HCT116 (cell line): Measurements from ENCODE around the gene MFSD6. TPM values are rescaled to one million over a fixed set of nuclear protein-coding genes. Genes with fewer than 3 reads are reported as not detected.

Source experiments
- ATAC-seq: fragments of 200-7000 bp; cut with Tn5 transposase; 2 replicates; pipeline ENCODE4 v1.9.1; 2020; ENCODE audit warnings: mild to moderate bottlenecking, moderate library complexity
- BruUV-seq: library from RNA; stranded (reverse); fragments of 400-500 nt; replicated peaks from 2 replicates; lab custom pipeline; 2021; lab: Mats Ljungman, UMichigan
- CTCF ChIA-PET: fragments of 300-600 bp; sonication (Branson Sonifier 250); formaldehyde crosslinking; loops from one replicate; lab custom pipeline; 2021; ENCODE audit warnings: antibody characterized with exemption; lab: Charles Lee
- POLR2A ChIA-PET: fragments of 300-600, 350-600 bp; sonication (Branson Sonifier 250); formaldehyde crosslinking; loops from one replicate; lab custom pipeline; 2021; ENCODE audit warnings: antibody characterized with exemption; lab: Charles Lee
- RAD21 ChIA-PET, 2 experiments: fragments of 300-600 bp; sonication (Branson Sonifier 250); formaldehyde crosslinking; loops; one replicate each; lab custom pipeline; 2023; ENCODE audit warnings: low total read pairs in 2 of 2; ENCODE audit not compliant: uncharacterized antibody in 2 of 2, unreplicated experiment in 2 of 2, low non-redundant PET in 1 of 2; lab: Charles Lee
- DNase-seq: peaks from one replicate; pipeline ENCODE4 v3.0.0-alpha.2; 2010; ENCODE audit warnings: low read depth, low spot score
- H2AFZ ChIP-seq: fragments of 200-600 bp; shearing (Covaris generic), sonication (generic); 2 replicates; pipeline ENCODE4 v1.6.1; 2017; ENCODE audit warnings: low read depth, mixed run types, mixed read lengths, antibody characterized with exemption, low read length; ENCODE audit not compliant: poor library complexity, severe bottlenecking
- H3K27ac ChIP-seq: 2 replicates; pipeline ENCODE4 v1.5.1; 2012; ENCODE audit warnings: low read depth, low read length
- H3K27me3 ChIP-seq: fragments of 200-600 bp; sonication (generic); 2 replicates; pipeline ENCODE4 v1.6.1; 2016; ENCODE audit warnings: mixed run types, low read length, mixed read lengths; ENCODE audit not compliant: insufficient read depth
- H3K36me3 ChIP-seq, 2 experiments: fragments of 200-500 bp in 1 of 2; fragments of 200-600 bp in 1 of 2; sonication (Bioruptor generic) in 1 of 2; sonication (generic) in 1 of 2; 2 replicates each; pipeline versions ENCODE4 v1.5.1 to v1.6.1; 2014 to 2016; ENCODE audit warnings: low read length in 2 of 2, inconsistent platforms in 1 of 2, mixed read lengths in 1 of 2, mixed run types in 1 of 2; ENCODE audit not compliant: insufficient read depth in 2 of 2, control insufficient read depth in 1 of 2
- H3K4me1 ChIP-seq, 2 experiments: fragments of 200-600 bp in 1 of 2; sonication (generic) in 1 of 2; 2 replicates each; pipeline versions ENCODE4 v1.5.1 to v1.6.1; 2012 to 2017; ENCODE audit warnings: low read length in 2 of 2, inconsistent platforms in 1 of 2, mild to moderate bottlenecking in 1 of 2, mixed read lengths in 1 of 2, mixed run types in 1 of 2, moderate library complexity in 1 of 2; ENCODE audit not compliant: insufficient read depth in 2 of 2, control insufficient read depth in 1 of 2
- H3K4me2 ChIP-seq: fragments of 200-600 bp; sonication (generic); 2 replicates; pipeline ENCODE4 v1.6.1; 2017; ENCODE audit warnings: mixed run types, low read length, mixed read lengths
- H3K4me3 ChIP-seq, 2 experiments: fragments of 200-600 bp in 1 of 2; sonication (generic) in 1 of 2; replicated peaks in 1 of 2; 2 replicates each; pipeline ENCODE4 v1.5.1; 2011 to 2016; ENCODE audit warnings: low read length in 2 of 2, control low read depth in 1 of 2, low read depth in 1 of 2, mild to moderate bottlenecking in 1 of 2, mixed read lengths in 1 of 2, mixed run types in 1 of 2
- H3K79me2 ChIP-seq: fragments of 200-600 bp; sonication (generic); 2 replicates; pipeline ENCODE4 v1.6.1; 2017; ENCODE audit warnings: mild to moderate bottlenecking, mixed run types, low read length, moderate library complexity, mixed read lengths; ENCODE audit not compliant: insufficient read depth
- H3K9ac ChIP-seq: fragments of 200-600 bp; sonication (generic); 2 replicates; pipeline ENCODE4 v1.6.1; 2016; ENCODE audit warnings: low read length, mixed read lengths
- H3K9me2 ChIP-seq: fragments of 200-600 bp; sonication (generic), shearing (Covaris generic); 2 replicates; pipeline ENCODE4 v1.6.1; 2017; ENCODE audit warnings: mixed run types, mild to moderate bottlenecking, moderate library complexity; ENCODE audit not compliant: insufficient read depth
- H3K9me3 ChIP-seq, 2 experiments: fragments of 200-500 bp in 1 of 2; fragments of 200-600 bp in 1 of 2; sonication (Bioruptor generic) in 1 of 2; sonication (generic) in 1 of 2; 2 replicates each; pipeline ENCODE4 v1.6.1; 2014 to 2017; ENCODE audit warnings: low read length in 2 of 2, mixed read lengths in 2 of 2, inconsistent platforms in 1 of 2, low read depth in 1 of 2, mild to moderate bottlenecking in 1 of 2, mixed run types in 1 of 2, moderate library complexity in 1 of 2; ENCODE audit not compliant: control insufficient read depth in 1 of 2, insufficient read depth in 1 of 2
- H4K20me1 ChIP-seq: fragments of 200-600 bp; sonication (generic), shearing (Covaris generic); 2 replicates; pipeline ENCODE4 v1.6.1; 2017; ENCODE audit warnings: mixed run types, mild to moderate bottlenecking, moderate library complexity; ENCODE audit not compliant: insufficient read depth
- ATF3 ChIP-seq: IDR thresholded peaks from 2 replicates; pipeline ENCODE4 v1.6.1; 2012
- CEBPB ChIP-seq: IDR thresholded peaks from 2 replicates; pipeline ENCODE4 v1.6.1; 2012; ENCODE audit warnings: low read depth
- EGR1 ChIP-seq: IDR thresholded peaks from 2 replicates; pipeline ENCODE4 v1.6.1; 2012; ENCODE audit warnings: low read depth
- ELF1 ChIP-seq: IDR thresholded peaks from 2 replicates; pipeline ENCODE4 v1.6.1; 2012; ENCODE audit warnings: low read depth, borderline replicate concordance
- EZH2phosphoT487 ChIP-seq: fragments of 200-600 bp; IDR thresholded peaks from 2 replicates; pipeline ENCODE4 v1.6.1; 2018; ENCODE audit warnings: antibody characterized with exemption, borderline replicate concordance
- FOSL1 ChIP-seq: IDR thresholded peaks from 2 replicates; pipeline ENCODE4 v1.6.1; 2012; ENCODE audit warnings: low read depth
- JUND ChIP-seq: IDR thresholded peaks from 2 replicates; pipeline ENCODE4 v1.6.1; 2012
- POLR2A ChIP-seq: IDR thresholded peaks from 2 replicates; pipeline ENCODE4 v1.7.0; 2011; ENCODE audit warnings: borderline replicate concordance; ENCODE audit not compliant: insufficient read depth, insufficient read length; ENCODE audit errors: extremely low read depth
- RAD21 ChIP-seq: IDR thresholded peaks from 2 replicates; pipeline ENCODE4 v1.6.1; 2012; ENCODE audit warnings: low read depth, mild to moderate bottlenecking
- SP1 ChIP-seq: IDR thresholded peaks from 2 replicates; pipeline ENCODE4 v1.6.1; 2012; ENCODE audit warnings: low read depth
- SRF ChIP-seq: IDR thresholded peaks from 2 replicates; pipeline ENCODE4 v1.6.1; 2012; ENCODE audit warnings: low read depth
- TCF7L2 ChIP-seq: IDR thresholded peaks from 2 replicates; pipeline ENCODE4 v1.7.0; 2011; ENCODE audit warnings: borderline replicate concordance, inconsistent platforms; ENCODE audit not compliant: insufficient read depth, insufficient read length; ENCODE audit errors: extremely low read depth
- ZBTB33 ChIP-seq: IDR thresholded peaks from 2 replicates; pipeline ENCODE4 v1.6.1; 2011; ENCODE audit warnings: mild to moderate bottlenecking, low read length, moderate library complexity; ENCODE audit not compliant: insufficient replicate concordance; ENCODE audit errors: extremely low read depth
- ZFX ChIP-seq: fragments of 450-650 bp; IDR thresholded peaks from 2 replicates; pipeline ENCODE4 v1.6.1; 2017
- intact Hi-C: fragments of 100-400 bp; cut with micrococcal nuclease; formaldehyde crosslinking; loops from 2 replicates; pipeline ENCODE4 v1.10.0; 2022
- total RNA-seq: library from RNA; stranded (reverse); gene quantifications from one replicate; pipeline ENCODE4 v1.2.1, GENCODE V29; 2021; ENCODE audit not compliant: unreplicated experiment
- TF ChIP-seq, protein P1 (sequence below), 3 experiments: fragments of 200-600 bp in 1 of 3; sonication (generic) in 1 of 3; IDR thresholded peaks in 2 of 3; conservative IDR thresholded peaks in 1 of 3; 2 replicates each; pipeline ENCODE4 v1.5.1; 2012 to 2017; ENCODE audit warnings: low read depth in 2 of 3, low read length in 2 of 3, antibody characterized with exemption in 1 of 3, borderline replicate concordance in 1 of 3, control low read depth in 1 of 3, mild to moderate bottlenecking in 1 of 3, mixed read lengths in 1 of 3, mixed run types in 1 of 3, moderate library complexity in 1 of 3; ENCODE audit not compliant: insufficient read depth in 1 of 3
- TF ChIP-seq, protein P2 (sequence below): IDR thresholded peaks from 2 replicates; pipeline ENCODE4 v1.6.1; 2012

Gene MFSD6
- total RNA-seq, 1 experiment from 2014 or later: 18.6 TPM

DNA sequence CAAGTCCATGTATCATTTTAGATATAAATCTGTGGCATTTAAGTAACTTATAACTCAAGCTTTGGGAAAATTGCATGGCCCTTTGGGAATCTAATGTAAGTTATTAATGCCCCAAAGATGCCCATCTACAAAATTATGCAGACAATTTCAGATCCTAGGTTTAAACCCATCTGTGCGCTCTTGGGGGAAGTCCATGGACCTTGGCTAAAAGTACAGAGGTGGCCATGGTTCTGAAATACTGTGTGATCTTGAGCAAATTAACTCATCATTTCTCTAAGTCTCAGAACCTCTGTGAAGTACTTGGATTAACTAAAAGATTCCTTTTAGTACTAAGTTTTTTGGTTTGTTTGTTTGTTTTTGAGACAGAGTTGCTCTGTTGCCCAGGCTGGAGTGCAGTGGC is 45.3 kb upstream of the MFSD6 start:
- Histone ChIP-seq H2AFZ (no peak overlapping the region), H3K27ac (no peak overlapping the region), H4K20me1 (no peaks in the 10 kb centered on the region), H3K9me2 (no peaks in the 10 kb centered on the region), H3K79me2 (no peaks in the 10 kb centered on the region), H3K9me3 (no peaks in the 10 kb centered on the region), H3K27me3 (no peaks in the 10 kb centered on the region), H3K4me3 (no peak overlapping the region), H3K36me3 (peaks cover 0 to 7% of the 10 kb centered on the region in 2 experiments; a peak in 1 of 4 replicates), H3K4me1 (no peaks in the 10 kb centered on the region; a peak in 2 of 4 replicates), H3K4me2 (no peak overlapping the region), H3K9ac (no peak overlapping the region)
- CTCF ChIA-PET: no interaction called here
- RAD21 ChIA-PET: no interaction called here
- BruUV-seq: no TSS peak
- no peak for TF ChIP-seq POLR2A
- TF ChIP-seq ZBTB33: no peak
- TF ChIP-seq SP1: no peak
- no peak for TF ChIP-seq ELF1
- no peak for TF ChIP-seq CEBPB
- no peak for TF ChIP-seq EGR1
- no peak for TF ChIP-seq TCF7L2
- TF ChIP-seq FOSL1: no peak
- no peak for TF ChIP-seq ATF3
- no peak for TF ChIP-seq ZFX
- no peak for TF ChIP-seq EZH2phosphoT487
- no peak for TF ChIP-seq RAD21
- TF ChIP-seq JUND: no peak
- no peak for TF ChIP-seq SRF
- TF ChIP-seq, protein P1, sequence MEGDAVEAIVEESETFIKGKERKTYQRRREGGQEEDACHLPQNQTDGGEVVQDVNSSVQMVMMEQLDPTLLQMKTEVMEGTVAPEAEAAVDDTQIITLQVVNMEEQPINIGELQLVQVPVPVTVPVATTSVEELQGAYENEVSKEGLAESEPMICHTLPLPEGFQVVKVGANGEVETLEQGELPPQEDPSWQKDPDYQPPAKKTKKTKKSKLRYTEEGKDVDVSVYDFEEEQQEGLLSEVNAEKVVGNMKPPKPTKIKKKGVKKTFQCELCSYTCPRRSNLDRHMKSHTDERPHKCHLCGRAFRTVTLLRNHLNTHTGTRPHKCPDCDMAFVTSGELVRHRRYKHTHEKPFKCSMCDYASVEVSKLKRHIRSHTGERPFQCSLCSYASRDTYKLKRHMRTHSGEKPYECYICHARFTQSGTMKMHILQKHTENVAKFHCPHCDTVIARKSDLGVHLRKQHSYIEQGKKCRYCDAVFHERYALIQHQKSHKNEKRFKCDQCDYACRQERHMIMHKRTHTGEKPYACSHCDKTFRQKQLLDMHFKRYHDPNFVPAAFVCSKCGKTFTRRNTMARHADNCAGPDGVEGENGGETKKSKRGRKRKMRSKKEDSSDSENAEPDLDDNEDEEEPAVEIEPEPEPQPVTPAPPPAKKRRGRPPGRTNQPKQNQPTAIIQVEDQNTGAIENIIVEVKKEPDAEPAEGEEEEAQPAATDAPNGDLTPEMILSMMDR (IDR thresholded peaks at IDR 0.05 in 2 of 3, conservative IDR thresholded peaks at IDR 0.05 in 1 of 3; ENCODE audit: borderline replicate concordance in 1 of 3, insufficient read depth in 1 of 3, low read depth in 2 of 3, low read length in 2 of 3): no peak
- TF ChIP-seq, protein P2, sequence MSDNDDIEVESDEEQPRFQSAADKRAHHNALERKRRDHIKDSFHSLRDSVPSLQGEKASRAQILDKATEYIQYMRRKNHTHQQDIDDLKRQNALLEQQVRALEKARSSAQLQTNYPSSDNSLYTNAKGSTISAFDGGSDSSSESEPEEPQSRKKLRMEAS: no peak
- DNase-seq (no peak), ATAC-seq (no peak)
- intact Hi-C loops: no loop called here
- POLR2A ChIA-PET: no interaction called here
